HEK293 (cell line): ENCODE measurements around the gene ZNF536.

ENCODE experiments used
- CTCF ChIA-PET: fragments of 350-600 bp; formaldehyde crosslinking; extraction: SDS; loops from one replicate; lab custom pipeline; 2021; ENCODE audit warnings: antibody characterized with exemption; lab: Yijun Ruan, JAX
- POLR2A ChIA-PET: fragments of 300-600 bp; formaldehyde crosslinking; extraction: SDS; loops from one replicate; lab custom pipeline; 2020; ENCODE audit warnings: antibody characterized with exemption, inconsistent platforms; lab: Yijun Ruan, JAX
- H3K27ac ChIP-seq: fragments of 200-500 bp; sonication (Bioruptor generic); 2 replicates; pipeline ENCODE4 v1.5.1; 2014; ENCODE audit warnings: low read depth, low read length, control low read depth, inconsistent platforms; ENCODE audit errors: extremely low read depth
- H3K36me3 ChIP-seq, 2 experiments: fragments of 200-500 bp in 1 of 2; sonication (Bioruptor generic) in 1 of 2; 1 replicate in 1 of 2; 2 replicates in 1 of 2; pipeline ENCODE4 v1.5.1; 2014 to 2017; ENCODE audit warnings: inconsistent platforms in 2 of 2, low read length in 2 of 2; ENCODE audit not compliant: control insufficient read depth in 2 of 2, insufficient read depth in 1 of 2
- H3K4me1 ChIP-seq: fragments of 200-500 bp; sonication (Bioruptor generic); 2 replicates; pipeline ENCODE4 v1.5.1; 2014; ENCODE audit warnings: mild to moderate bottlenecking, low read length, inconsistent platforms; ENCODE audit not compliant: control insufficient read depth, insufficient read depth
- H3K4me3 ChIP-seq: 2 replicates; pipeline ENCODE4 v1.5.1; 2011; ENCODE audit warnings: low read depth, mild to moderate bottlenecking, control low read depth, low read length, moderate library complexity
- H3K9me3 ChIP-seq: fragments of 200-500 bp; sonication (Bioruptor generic); 2 replicates; pipeline ENCODE4 v1.5.1; 2014; ENCODE audit warnings: low read depth, low read length, inconsistent platforms; ENCODE audit not compliant: control insufficient read depth, insufficient read depth
- BCL6B ChIP-seq: fragments of 450-650 bp; formaldehyde crosslinking; IDR thresholded peaks from 2 replicates; pipeline ENCODE4 v1.5.1; 2017; ENCODE audit warnings: missing biosample characterization, missing genetic modification characterization
- GLI2 ChIP-seq: fragments of 450-650 bp; formaldehyde crosslinking; IDR thresholded peaks from 2 replicates; pipeline ENCODE4; 2017; ENCODE audit warnings: missing biosample characterization, missing genetic modification characterization, low read depth, borderline replicate concordance
- GLIS1 ChIP-seq: fragments of 450-650 bp; formaldehyde crosslinking; IDR thresholded peaks from 2 replicates; pipeline ENCODE4 v1.5.1; 2016; ENCODE audit warnings: missing biosample characterization, missing genetic modification characterization
- HIC1 ChIP-seq: fragments of 450-650 bp; formaldehyde crosslinking; IDR thresholded peaks from 2 replicates; pipeline ENCODE4 v1.5.1; 2016; ENCODE audit warnings: missing biosample characterization, missing genetic modification characterization
- HOXD13 ChIP-seq: sonication (generic); formaldehyde crosslinking; IDR thresholded peaks from 2 replicates; pipeline ENCODE4 v1.8.0; 2022; ENCODE audit warnings: missing genetic modification reagents, borderline replicate concordance
- MYNN ChIP-seq: fragments of 450-650 bp; formaldehyde crosslinking; IDR thresholded peaks from 2 replicates; pipeline ENCODE4 v1.5.1; 2016; ENCODE audit warnings: missing biosample characterization, missing genetic modification characterization, borderline replicate concordance
- OSR2 ChIP-seq: fragments of 450-650 bp; formaldehyde crosslinking; IDR thresholded peaks from 2 replicates; pipeline ENCODE4 v1.5.1; 2016; ENCODE audit warnings: missing biosample characterization, missing genetic modification characterization
- REPIN1 ChIP-seq: fragments of 450-650 bp; formaldehyde crosslinking; IDR thresholded peaks from 2 replicates; pipeline ENCODE4 v1.5.1; 2017; ENCODE audit warnings: missing biosample characterization, missing genetic modification characterization, low read depth
- WT1 ChIP-seq: fragments of 450-650 bp; formaldehyde crosslinking; IDR thresholded peaks from 2 replicates; pipeline ENCODE4 v1.5.1; 2016; ENCODE audit warnings: missing biosample characterization, missing genetic modification characterization
- YY2 ChIP-seq: fragments of 450-650 bp; formaldehyde crosslinking; IDR thresholded peaks from 2 replicates; pipeline ENCODE4 v1.5.1; 2016; ENCODE audit warnings: missing biosample characterization, missing genetic modification characterization
- ZBTB1 ChIP-seq: fragments of 450-650 bp; formaldehyde crosslinking; IDR thresholded peaks from 2 replicates; pipeline ENCODE4 v1.5.1; 2016; ENCODE audit warnings: missing biosample characterization, missing genetic modification characterization
- ZBTB20 ChIP-seq: fragments of 450-650 bp; formaldehyde crosslinking; IDR thresholded peaks from 2 replicates; pipeline ENCODE4 v1.5.1; 2016; ENCODE audit warnings: missing biosample characterization, missing genetic modification characterization
- ZNF133 ChIP-seq: fragments of 450-650 bp; formaldehyde crosslinking; IDR thresholded peaks from 2 replicates; pipeline ENCODE4 v1.5.1; 2016; ENCODE audit warnings: missing biosample characterization, missing genetic modification characterization
- ZNF184 ChIP-seq: fragments of 450-650 bp; IDR thresholded peaks from 2 replicates; pipeline ENCODE4 v1.5.1; 2018; ENCODE audit warnings: missing biosample characterization, mild to moderate bottlenecking, missing genetic modification characterization
- ZNF2 ChIP-seq: fragments of 450-650 bp; formaldehyde crosslinking; IDR thresholded peaks from 2 replicates; pipeline ENCODE4 v1.5.1; 2016; ENCODE audit warnings: missing biosample characterization, missing genetic modification characterization
- ZNF280D ChIP-seq: fragments of 450-650 bp; formaldehyde crosslinking; IDR thresholded peaks from 2 replicates; pipeline ENCODE4 v1.5.1; 2016; ENCODE audit warnings: missing biosample characterization, missing genetic modification characterization
- ZNF335 ChIP-seq: fragments of 450-650 bp; formaldehyde crosslinking; conservative IDR thresholded peaks from 2 replicates; pipeline ENCODE4 v1.5.1; 2016; ENCODE audit warnings: missing biosample characterization, missing genetic modification characterization
- ZNF416 ChIP-seq: fragments of 450-650 bp; formaldehyde crosslinking; IDR thresholded peaks from 2 replicates; pipeline ENCODE4 v1.5.1; 2016; ENCODE audit warnings: missing biosample characterization, missing genetic modification characterization
- ZNF433 ChIP-seq: fragments of 450-650 bp; formaldehyde crosslinking; IDR thresholded peaks from 2 replicates; pipeline ENCODE4 v1.5.1; 2016; ENCODE audit warnings: missing biosample characterization, missing genetic modification characterization, low read depth
- ZNF529 ChIP-seq: fragments of 450-650 bp; formaldehyde crosslinking; IDR thresholded peaks from 2 replicates; pipeline ENCODE4 v1.5.1; 2017; ENCODE audit warnings: missing genetic modification characterization, missing biosample characterization; ENCODE audit not compliant: insufficient replicate concordance
- ZNF530 ChIP-seq: fragments of 450-650 bp; formaldehyde crosslinking; IDR thresholded peaks from 2 replicates; pipeline ENCODE4 v1.5.1; 2016; ENCODE audit warnings: low read depth, missing biosample characterization, missing genetic modification characterization
- ZNF548 ChIP-seq: fragments of 450-650 bp; formaldehyde crosslinking; IDR thresholded peaks from 2 replicates; pipeline ENCODE4 v1.5.1; 2016; ENCODE audit warnings: missing biosample characterization, missing genetic modification characterization
- ZNF626 ChIP-seq: fragments of 450-650 bp; sonication (Bioruptor Pico); formaldehyde crosslinking; IDR thresholded peaks from 2 replicates; pipeline ENCODE4 v1.5.1; 2018; ENCODE audit warnings: missing biosample characterization, missing genetic modification characterization, inconsistent platforms
- ZNF701 ChIP-seq: fragments of 450-650 bp; formaldehyde crosslinking; IDR thresholded peaks from 2 replicates; pipeline ENCODE4 v1.5.1; 2016; ENCODE audit warnings: missing biosample characterization, missing genetic modification characterization
- ZNF830 ChIP-seq: fragments of 450-650 bp; IDR thresholded peaks from 2 replicates; pipeline ENCODE4 v1.5.0; 2018; ENCODE audit warnings: missing biosample characterization, missing genetic modification characterization, low read depth, mild to moderate bottlenecking, moderate library complexity
- ZNF843 ChIP-seq: fragments of 450-650 bp; formaldehyde crosslinking; IDR thresholded peaks from 2 replicates; pipeline ENCODE4 v1.5.1; 2016; ENCODE audit warnings: missing biosample characterization, missing genetic modification characterization
- ZSCAN16 ChIP-seq: fragments of 450-650 bp; formaldehyde crosslinking; IDR thresholded peaks from 2 replicates; pipeline ENCODE4 v1.5.1; 2016; ENCODE audit warnings: missing biosample characterization, missing genetic modification characterization
- ZSCAN4 ChIP-seq: fragments of 450-650 bp; formaldehyde crosslinking; IDR thresholded peaks from 2 replicates; pipeline ENCODE4 v1.5.1; 2017; ENCODE audit warnings: missing biosample characterization, missing genetic modification characterization

The ZNF536 gene

GRCh38 chr19:30426864-30427263, 54.7 kb downstream of the ZNF536 start (continued):
- TF ChIP-seq ZSCAN16 (tag by site-specific recombination) (no peak), GLIS1 (tag by site-specific recombination) (no peak), ZNF133 (tag by site-specific recombination) (no peak), ZNF529 (no peak), ZNF830 (tag by site-specific recombination) (no peak), ZNF701 (tag by site-specific recombination) (0 out of 2 replicates have a peak, but pooled peaks have one; percentile 55), ZNF433 (tag by site-specific recombination) (peak; percentile 5; the same call in 1 of the 2 replicates)

DNA sequence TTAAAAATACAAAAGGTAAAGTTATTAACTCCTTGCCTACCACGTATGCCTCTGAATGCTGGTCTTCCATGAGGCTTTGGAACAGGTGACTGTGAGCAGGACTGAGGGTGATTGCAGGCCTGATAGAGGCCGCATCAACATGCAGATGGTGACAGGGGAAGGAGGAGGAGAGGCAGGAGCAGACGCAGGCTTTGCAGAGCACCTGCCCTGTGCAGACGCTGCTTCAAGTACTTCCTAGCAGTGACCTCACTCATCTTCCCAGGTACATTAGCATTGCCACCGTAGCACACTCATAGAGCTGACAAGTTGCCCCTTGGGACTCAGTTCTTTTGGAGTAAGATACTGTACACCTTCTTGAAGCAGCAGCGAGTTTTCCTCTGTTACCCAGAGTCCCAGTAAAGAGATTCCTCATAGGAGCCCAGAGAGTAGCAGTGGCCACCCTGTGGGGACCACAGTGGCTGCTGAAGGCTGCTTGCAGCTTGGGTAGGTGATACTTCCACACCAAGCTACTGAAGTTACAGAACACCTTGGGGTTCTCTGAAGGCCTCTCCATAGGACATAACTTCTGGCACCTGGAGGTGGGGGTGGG, 56.0 kb downstream of the ZNF536 start:
- Histone ChIP-seq H3K4me3 (no peak overlapping the region), H3K4me1 (peaks cover 11% of the 10 kb centered on the region), H3K36me3 (no peaks in the 10 kb centered on the region), H3K9me3 (no peaks in the 10 kb centered on the region; the same call in 1 of the 2 replicates), H3K27ac (peak overlapping the region; percentile 35; the same call in 1 of the 2 replicates)
- ChIA-PET CTCF (no interaction called here), POLR2A (interaction anchor here (0.6 kb wide), 1 partner anchor 55 kb away, joined by 3 read pairs; no protein-coding TSS in a partner anchor)
- TF ChIP-seq MYNN (tag by site-specific recombination) (no peak), ZNF843 (tag by site-specific recombination) (no peak), ZNF548 (tag by site-specific recombination) (no peak), ZBTB20 (tag by site-specific recombination) (0 out of 2 replicates have a peak, but pooled peaks have one; percentile 25), GLI2 (tag by site-specific recombination) (no peak)

GRCh38 chr19:30428844-30429243, 56.7 kb downstream of the ZNF536 start:
- peaks cover 11% of the 10 kb centered on the region for H3K4me1 ChIP-seq
- POLR2A ChIA-PET, result no interaction called here
- no peaks in the 10 kb centered on the region; the same call in 1 of the 2 replicates for H3K9me3 ChIP-seq
- no peak overlapping the region for H3K27ac ChIP-seq
- CTCF ChIA-PET, result no interaction called here
- no peak overlapping the region for H3K4me3 ChIP-seq
- no peaks in the 10 kb centered on the region for H3K36me3 ChIP-seq
- no peak for TF ChIP-seq ZNF335 (tag by site-specific recombination)
- TF ChIP-seq ZSCAN4 (tag by site-specific recombination), result no peak
- TF ChIP-seq HIC1 (tag by site-specific recombination), result no peak
- no peak for TF ChIP-seq ZNF626
- no peak for TF ChIP-seq ZNF184 (tag by site-specific recombination)
- no peak for TF ChIP-seq ZBTB1 (tag by site-specific recombination)
- TF ChIP-seq ZNF530 (tag by site-specific recombination), result no peak
- TF ChIP-seq ZNF280D (tag by site-specific recombination), result no peak
- no peak for TF ChIP-seq YY2 (tag by site-specific recombination)
- TF ChIP-seq ZNF416 (tag by site-specific recombination), result no peak
- TF ChIP-seq OSR2 (tag by site-specific recombination), result no peak
- no peak for TF ChIP-seq ZNF2 (tag by site-specific recombination)
- no peak for TF ChIP-seq HOXD13
- no peak for TF ChIP-seq BCL6B (tag by site-specific recombination)
- TF ChIP-seq WT1 (tag by site-specific recombination), result no peak
- no peak for TF ChIP-seq REPIN1 (tag by site-specific recombination)
